Astrocyte (in vitro differentiated cells and primary cell): ENCODE results near the gene CKAP4. TPM values are rescaled to one million over a fixed set of nuclear protein-coding genes. Genes with fewer than 3 reads are reported as not detected.

Source experiments
- DNase-seq: peaks from one replicate; pipeline ENCODE4 v3.0.0-alpha.2; 2010; ENCODE audit warnings: low read depth
- FAIRE-seq: peaks from 2 replicates; lab custom pipeline; 2011; peaks lifted over from hg19 to GRCh38; lab: Jason Lieb, UNC
- H2AFZ ChIP-seq: 2 replicates; pipeline ENCODE4 v1.6.0; 2012; ENCODE audit warnings: low read depth, low read length, inconsistent platforms
- H3K27ac ChIP-seq: 2 replicates; pipeline ENCODE4 v1.5.1; 2011; ENCODE audit warnings: low read depth, low read length, inconsistent platforms
- H3K27me3 ChIP-seq: 2 replicates; pipeline ENCODE4 v1.6.0; 2011; ENCODE audit warnings: low read length, inconsistent platforms; ENCODE audit not compliant: insufficient read depth
- H3K36me3 ChIP-seq: 2 replicates; pipeline ENCODE4 v1.5.1; 2011; ENCODE audit warnings: low read length, inconsistent platforms; ENCODE audit not compliant: insufficient read depth
- H3K4me1 ChIP-seq: 2 replicates; pipeline ENCODE4 v1.5.1; 2011; ENCODE audit warnings: low read length, inconsistent platforms; ENCODE audit not compliant: insufficient read depth
- H3K4me2 ChIP-seq: 2 replicates; pipeline ENCODE4 v1.6.0; 2012; ENCODE audit warnings: low read length, inconsistent platforms
- H3K4me3 ChIP-seq: 2 replicates; pipeline ENCODE4 v1.5.1; 2011; ENCODE audit warnings: low read depth, mild to moderate bottlenecking, low read length, inconsistent platforms; ENCODE audit not compliant: insufficient read depth
- H3K79me2 ChIP-seq: 2 replicates; pipeline ENCODE4 v1.6.0; 2012; ENCODE audit warnings: mild to moderate bottlenecking, low read length, inconsistent platforms; ENCODE audit not compliant: insufficient read depth
- H3K9ac ChIP-seq: 2 replicates; pipeline ENCODE4 v1.6.0; 2012; ENCODE audit warnings: mild to moderate bottlenecking, low read length, inconsistent platforms
- H3K9me3 ChIP-seq: 2 replicates; pipeline ENCODE4 v1.5.1; 2012; ENCODE audit warnings: low read depth, mild to moderate bottlenecking, low read length, inconsistent platforms; ENCODE audit not compliant: insufficient read depth
- H4K20me1 ChIP-seq: 2 replicates; pipeline ENCODE4 v1.6.0; 2012; ENCODE audit warnings: low read length, inconsistent platforms; ENCODE audit not compliant: insufficient read depth
- H3K27ac Mint-ChIP-seq: one replicate; pipeline ENCODE4 v1.8.0; 2021; ENCODE audit warnings: mild to moderate bottlenecking, mixed read lengths; ENCODE audit not compliant: unreplicated experiment
- H3K27me3 Mint-ChIP-seq: one replicate; pipeline ENCODE4 v1.8.0; 2021; ENCODE audit warnings: low read depth, mixed read lengths; ENCODE audit not compliant: unreplicated experiment
- H3K36me3 Mint-ChIP-seq: one replicate; pipeline ENCODE4 v1.8.0; 2021; ENCODE audit warnings: low read depth, mixed read lengths; ENCODE audit not compliant: unreplicated experiment
- H3K4me1 Mint-ChIP-seq: one replicate; pipeline ENCODE4 v1.8.0; 2021; ENCODE audit warnings: low read depth, mixed read lengths; ENCODE audit not compliant: unreplicated experiment
- H3K4me3 Mint-ChIP-seq: one replicate; pipeline ENCODE4 v1.8.0; 2021; ENCODE audit warnings: mild to moderate bottlenecking, moderate library complexity, mixed read lengths; ENCODE audit not compliant: unreplicated experiment
- H3K9me3 Mint-ChIP-seq: one replicate; pipeline ENCODE4 v1.8.0; 2021; ENCODE audit warnings: mild to moderate bottlenecking, mixed read lengths; ENCODE audit not compliant: unreplicated experiment
- CTCF ChIP-seq: IDR thresholded peaks from 2 replicates; pipeline ENCODE4 v1.5.1; 2011; ENCODE audit warnings: low read depth, mild to moderate bottlenecking, inconsistent platforms, low read length, moderate library complexity; ENCODE audit not compliant: insufficient read depth
- EZH2 ChIP-seq: IDR thresholded peaks from 2 replicates; pipeline ENCODE4 v1.6.1; 2012; ENCODE audit warnings: mild to moderate bottlenecking, low read length, inconsistent platforms; ENCODE audit not compliant: insufficient read depth
- total RNA-seq: library from RNA; stranded (reverse); gene quantifications from 2 replicates; pipeline ENCODE4 v1.2.1, GENCODE V29; 2021

CKAP4 gene
- total RNA-seq, 1 donor from 2014 or later, result 324 TPM

- TF ChIP-seq EZH2, result no peak
- TF ChIP-seq CTCF, result peak; percentile 91
- no peaks in the 10 kb centered on the region for H3K9me3 ChIP-seq
- no peak overlapping the region for H2AFZ ChIP-seq
- no peak overlapping the region for H3K4me3 ChIP-seq
- no peak for DNase-seq
- no peaks in the 10 kb centered on the region for H3K36me3 Mint-ChIP-seq
- no peak for FAIRE-seq
- H3K4me2 ChIP-seq, result no peak overlapping the region
- no peaks in the 10 kb centered on the region for H3K36me3 ChIP-seq
- no peaks in the 10 kb centered on the region for H3K27me3 ChIP-seq
- no peak overlapping the region for H3K27ac Mint-ChIP-seq
- no peaks in the 10 kb centered on the region for H4K20me1 ChIP-seq
- H3K27ac ChIP-seq, result no peak overlapping the region
- H3K4me1 ChIP-seq, result no peaks in the 10 kb centered on the region
- no peaks in the 10 kb centered on the region for H3K79me2 ChIP-seq
- peaks cover 15% of the 10 kb centered on the region for H3K27me3 Mint-ChIP-seq
- H3K9me3 Mint-ChIP-seq, result peaks cover 2% of the 10 kb centered on the region
- no peak overlapping the region for H3K4me3 Mint-ChIP-seq
- H3K4me1 Mint-ChIP-seq, result peaks cover 7% of the 10 kb centered on the region
- H3K9ac ChIP-seq, result no peak overlapping the region
Observed at GRCh38 chr12:106223485-106224354, 24.1 kb downstream of the CKAP4 start.

- Histone ChIP-seq H3K27ac (no peak overlapping the region), H3K4me2 (no peak overlapping the region), H3K9ac (no peak overlapping the region), H2AFZ (no peak overlapping the region), H3K4me3 (no peak overlapping the region), H3K79me2 (no peaks in the 10 kb centered on the region), H3K9me3 (peaks cover 5% of the 10 kb centered on the region), H4K20me1 (no peaks in the 10 kb centered on the region), H3K36me3 (no peaks in the 10 kb centered on the region), H3K4me1 (no peaks in the 10 kb centered on the region), H3K27me3 (no peaks in the 10 kb centered on the region)
- FAIRE-seq (no peak), DNase-seq (no peak)
- no peak overlapping the region for H3K27ac Mint-ChIP-seq
- H3K27me3 Mint-ChIP-seq, result peaks cover 15% of the 10 kb centered on the region
- no peaks in the 10 kb centered on the region for H3K4me1 Mint-ChIP-seq
- peaks cover 2% of the 10 kb centered on the region for H3K9me3 Mint-ChIP-seq
- H3K4me3 Mint-ChIP-seq, result no peak overlapping the region
- TF ChIP-seq EZH2, result no peak
- no peak for TF ChIP-seq CTCF
- H3K36me3 Mint-ChIP-seq, result no peaks in the 10 kb centered on the region
Observed at GRCh38 chr12:106220536-106220935, 27.3 kb downstream of the CKAP4 start.

- no peak overlapping the region for H3K4me3 Mint-ChIP-seq
- Histone ChIP-seq H3K4me1 (no peaks in the 10 kb centered on the region), H3K4me2 (no peak overlapping the region), H3K9ac (no peak overlapping the region), H3K27me3 (no peaks in the 10 kb centered on the region), H3K36me3 (no peaks in the 10 kb centered on the region), H2AFZ (no peak overlapping the region), H3K4me3 (no peak overlapping the region), H3K27ac (no peak overlapping the region), H3K79me2 (no peaks in the 10 kb centered on the region), H4K20me1 (no peaks in the 10 kb centered on the region), H3K9me3 (peaks cover 5% of the 10 kb centered on the region)
- no peak overlapping the region for H3K27ac Mint-ChIP-seq
- DNase-seq, result no peak
- no peak for TF ChIP-seq EZH2
- H3K4me1 Mint-ChIP-seq, result peaks cover 4% of the 10 kb centered on the region
- peaks cover 2% of the 10 kb centered on the region for H3K9me3 Mint-ChIP-seq
- FAIRE-seq, result no peak
- H3K27me3 Mint-ChIP-seq, result peaks cover 15% of the 10 kb centered on the region
- no peaks in the 10 kb centered on the region for H3K36me3 Mint-ChIP-seq
Observed at GRCh38 chr12:106219043-106219442, 28.8 kb downstream of the CKAP4 start.
